Measurements from ENCODE around the gene ALX4. TPM values are rescaled to one million over a fixed set of nuclear protein-coding genes. Genes with fewer than 3 reads are reported as not detected.

Gene ALX4
- polyA plus RNA-seq, 6 donors from 2014 or later: not detected

DNA sequence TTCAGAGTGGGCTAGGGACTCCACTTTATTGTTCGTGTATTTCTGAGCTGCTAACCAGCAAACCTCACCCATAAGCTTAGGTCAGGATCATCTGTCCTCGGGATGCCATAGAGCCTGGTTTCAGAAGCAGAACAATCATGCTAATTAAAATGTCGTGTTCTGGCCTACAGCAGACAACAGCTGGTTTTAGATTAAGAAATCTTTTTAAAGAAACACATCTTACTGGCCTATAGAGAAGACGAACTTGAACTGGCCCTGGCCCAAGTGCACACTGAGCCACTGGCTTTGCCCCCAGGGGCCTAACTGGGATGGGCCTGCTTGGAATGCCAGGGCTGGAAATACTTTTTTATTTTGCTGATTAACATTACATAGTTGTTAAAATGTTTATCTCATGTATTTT is 63.2 kb downstream of the ALX4 start:
- peaks cover 23 to 40% of the 10 kb centered on the region in 2 donors for H3K36me3 Mint-ChIP-seq
- no peak overlapping the region for H3K4me3 Mint-ChIP-seq
- no peaks in the 10 kb centered on the region for H3K4me1 Mint-ChIP-seq
- ATAC-seq (ENCODE audit: low read depth in 2 of 2) (no peak), DNase-seq (no peak)
- H3K9me3 Mint-ChIP-seq: peaks cover 1 to 9% (median 2%) of the 10 kb centered on the region in 7 donors
- peak overlapping the region in 1 of 6 donors; percentile 47 for H3K27ac Mint-ChIP-seq
- no peaks in the 10 kb centered on the region for H3K27me3 Mint-ChIP-seq

DNA sequence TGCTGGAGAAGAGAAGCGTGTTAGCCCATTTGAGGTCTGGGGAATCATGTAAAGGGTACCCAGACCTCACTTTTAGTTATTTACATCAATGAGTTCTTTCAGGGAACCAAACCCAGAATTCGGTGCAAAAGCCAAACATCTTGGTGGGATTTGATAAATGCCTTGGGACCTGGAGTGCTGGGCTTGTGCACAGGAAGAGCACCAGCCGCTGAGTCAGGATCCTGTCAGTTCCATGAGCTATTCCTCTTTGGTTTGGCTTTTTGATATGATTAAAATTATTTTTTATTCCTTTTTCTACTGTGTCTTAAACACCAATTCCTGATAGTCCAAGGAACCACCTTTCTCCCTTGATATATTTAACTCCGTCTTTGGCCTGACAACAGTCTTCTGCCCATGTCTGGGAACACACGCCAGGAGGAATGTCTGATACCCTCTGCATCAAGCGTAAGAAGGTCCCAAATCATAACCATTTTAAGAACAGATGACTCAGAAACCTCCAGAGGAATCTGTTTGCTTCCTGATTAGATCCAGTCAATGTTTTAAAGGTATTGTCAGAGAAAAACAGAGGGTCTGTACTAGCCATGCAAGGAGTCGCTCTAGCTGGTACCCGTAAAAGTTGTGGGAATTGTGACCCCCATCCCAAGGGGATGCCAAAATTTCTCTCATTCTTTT is 65.2 kb downstream of the ALX4 start:
- no peaks in the 10 kb centered on the region for H3K4me1 Mint-ChIP-seq
- H3K36me3 Mint-ChIP-seq: peaks cover 19 to 31% of the 10 kb centered on the region in 2 donors
- no peaks in the 10 kb centered on the region for H3K27me3 Mint-ChIP-seq
- no peak overlapping the region for H3K4me3 Mint-ChIP-seq
- H3K27ac Mint-ChIP-seq: no peak overlapping the region
- ATAC-seq (ENCODE audit: low read depth in 2 of 2) (no peak), DNase-seq (no peak)
- no peaks in the 10 kb centered on the region for H3K9me3 Mint-ChIP-seq

DNA sequence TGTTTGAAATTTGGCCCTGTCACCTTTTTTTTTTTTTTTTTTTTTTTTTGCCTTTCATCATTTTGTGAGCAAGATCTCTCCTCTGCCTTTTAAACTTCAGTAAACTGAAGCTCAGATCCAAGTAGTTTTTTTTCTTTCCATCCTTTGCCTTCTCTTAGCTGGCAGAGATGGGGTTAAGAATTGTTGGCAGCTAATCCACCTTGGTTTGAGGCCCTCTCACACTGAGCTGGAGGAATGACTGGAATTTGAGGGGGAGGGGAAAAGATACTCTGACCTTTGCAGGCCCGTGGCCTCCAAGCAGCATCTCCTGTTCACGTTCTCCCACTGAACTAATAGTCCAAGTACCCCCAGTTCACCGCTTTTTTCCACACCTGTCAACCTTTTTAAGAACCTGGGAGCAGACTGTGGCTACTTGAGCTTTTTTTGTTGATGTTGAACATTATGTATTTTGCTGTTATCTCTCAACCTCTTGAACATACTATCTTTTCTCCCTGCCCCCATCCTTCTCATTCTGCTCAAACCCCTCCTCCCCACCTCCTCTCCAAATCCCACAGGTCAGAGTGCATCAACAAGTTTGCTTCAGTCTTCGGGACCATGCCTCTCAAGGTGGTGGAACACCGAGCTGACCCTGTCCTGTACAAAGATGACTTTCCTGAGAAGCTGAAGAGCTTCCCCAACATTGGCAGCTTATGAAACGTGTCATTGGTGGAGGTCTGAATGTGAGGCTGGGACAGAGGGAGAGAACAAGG is 66.2 kb downstream of the ALX4 start:
- H3K36me3 Mint-ChIP-seq: peaks cover 26 to 27% of the 10 kb centered on the region in 2 donors
- no peaks in the 10 kb centered on the region for H3K27me3 Mint-ChIP-seq
- H3K4me3 Mint-ChIP-seq: no peak overlapping the region
- H3K9me3 Mint-ChIP-seq: no peaks in the 10 kb centered on the region
- H3K4me1 Mint-ChIP-seq: no peaks in the 10 kb centered on the region
- no peak overlapping the region for H3K27ac Mint-ChIP-seq
- no peak for DNase-seq
- ATAC-seq (ENCODE audit: low read depth in 2 of 2): no peak

DNA sequence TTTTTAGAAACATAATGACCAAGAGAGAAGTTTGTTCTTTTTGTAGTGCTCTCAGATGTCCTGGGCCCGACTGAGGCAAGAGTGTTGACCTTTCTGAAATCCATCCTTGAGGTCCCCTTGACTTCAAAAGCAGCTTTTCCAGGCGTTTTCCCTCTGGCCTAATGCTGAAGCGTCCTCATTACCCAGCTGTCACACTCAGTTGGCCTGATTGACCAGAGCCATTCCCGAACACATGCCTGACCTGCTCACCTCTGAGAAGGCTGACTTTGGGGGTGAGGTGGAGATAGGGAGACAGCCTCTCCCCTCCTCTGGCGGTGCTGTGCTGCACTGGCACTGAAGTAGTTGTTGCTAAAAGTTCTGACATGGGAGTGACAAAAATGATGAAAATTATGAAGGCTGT is 66.9 kb downstream of the ALX4 start:
- Mint-ChIP-seq H3K9me3 (no peaks in the 10 kb centered on the region), H3K36me3 (peaks cover 30% of the 10 kb centered on the region in 2 donors), H3K4me1 (no peaks in the 10 kb centered on the region), H3K27ac (no peak overlapping the region), H3K4me3 (no peak overlapping the region), H3K27me3 (no peaks in the 10 kb centered on the region)
- ATAC-seq (ENCODE audit: low read depth in 2 of 2) (no peak), DNase-seq (no peak)

DNA sequence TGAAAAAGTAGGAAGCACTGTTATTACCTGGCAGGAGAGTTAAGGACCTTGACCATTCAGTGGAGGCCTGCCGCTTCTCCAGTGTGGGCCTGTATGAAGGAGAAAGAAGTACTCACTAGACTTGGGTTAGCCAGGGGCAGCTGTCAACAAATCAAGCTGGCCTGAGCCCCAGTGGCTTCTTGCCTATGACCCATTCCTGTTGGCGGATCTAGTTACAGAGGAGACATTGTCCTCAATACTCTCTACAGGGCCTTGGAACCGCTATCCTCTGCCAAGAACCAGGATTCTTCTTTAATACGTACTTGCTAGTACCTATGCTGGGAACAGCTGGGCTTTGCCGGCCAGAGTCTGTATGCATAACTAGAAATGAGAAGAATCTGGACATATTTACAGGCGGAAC is 68.1 kb downstream of the ALX4 start:
- Mint-ChIP-seq H3K4me3 (no peak overlapping the region), H3K27ac (no peak overlapping the region), H3K36me3 (peaks cover 35 to 38% of the 10 kb centered on the region in 2 donors), H3K9me3 (no peaks in the 10 kb centered on the region), H3K27me3 (no peaks in the 10 kb centered on the region), H3K4me1 (no peaks in the 10 kb centered on the region)
- DNase-seq: no peak
- no peak for ATAC-seq (ENCODE audit: low read depth in 2 of 2)

DNA sequence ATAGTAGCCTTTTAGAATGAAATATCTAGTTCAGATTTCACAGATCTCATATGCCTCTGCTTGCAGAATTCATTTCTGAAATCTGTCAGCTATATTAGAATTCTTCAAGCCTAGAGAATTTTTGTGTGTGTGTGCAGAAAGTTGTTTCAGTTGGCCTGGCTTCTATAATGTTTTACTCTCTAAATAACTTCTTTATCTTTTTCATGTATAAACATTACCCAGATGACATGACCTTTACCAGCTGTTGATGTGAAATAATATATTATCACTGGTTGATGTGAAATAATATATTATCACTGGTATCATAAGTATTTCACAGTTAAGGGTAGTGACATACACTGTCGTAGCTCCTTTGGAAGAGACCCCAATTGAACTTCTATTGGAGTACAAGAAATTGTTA is 72.8 kb downstream of the ALX4 start:
- Mint-ChIP-seq H3K36me3 (peaks cover 27 to 39% of the 10 kb centered on the region in 2 donors), H3K27ac (no peak overlapping the region), H3K4me1 (no peaks in the 10 kb centered on the region), H3K27me3 (no peaks in the 10 kb centered on the region), H3K4me3 (no peak overlapping the region), H3K9me3 (no peaks in the 10 kb centered on the region)
- ATAC-seq (ENCODE audit: low read depth in 2 of 2) (no peak), DNase-seq (no peak)

DNA sequence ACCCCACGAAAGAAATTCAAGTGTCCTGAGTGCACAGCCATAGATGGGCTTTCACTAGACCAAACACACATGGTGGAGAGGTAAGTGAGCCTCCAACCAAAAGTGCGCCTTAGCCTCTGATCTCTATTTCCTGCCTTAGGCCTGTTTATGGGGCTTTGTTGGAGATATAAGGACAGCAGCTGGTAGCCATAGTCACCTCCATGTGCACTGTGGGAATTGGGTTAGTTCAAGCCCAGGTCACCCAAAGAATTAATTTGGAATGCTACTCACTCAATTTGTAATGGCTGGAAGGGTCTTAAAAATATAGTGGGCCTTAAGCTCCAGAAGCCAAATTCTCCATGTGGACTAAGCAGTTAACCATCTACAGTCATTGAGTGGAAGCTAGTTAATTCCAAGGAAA is 73.6 kb downstream of the ALX4 start:
- no peaks in the 10 kb centered on the region for H3K9me3 Mint-ChIP-seq
- no peak overlapping the region for H3K4me3 Mint-ChIP-seq
- H3K27me3 Mint-ChIP-seq: no peaks in the 10 kb centered on the region
- no peak for ATAC-seq (ENCODE audit: low read depth in 2 of 2)
- no peaks in the 10 kb centered on the region for H3K4me1 Mint-ChIP-seq
- peaks cover 27 to 42% of the 10 kb centered on the region in 2 donors for H3K36me3 Mint-ChIP-seq
- H3K27ac Mint-ChIP-seq: no peak overlapping the region
- no peak for DNase-seq

DNA sequence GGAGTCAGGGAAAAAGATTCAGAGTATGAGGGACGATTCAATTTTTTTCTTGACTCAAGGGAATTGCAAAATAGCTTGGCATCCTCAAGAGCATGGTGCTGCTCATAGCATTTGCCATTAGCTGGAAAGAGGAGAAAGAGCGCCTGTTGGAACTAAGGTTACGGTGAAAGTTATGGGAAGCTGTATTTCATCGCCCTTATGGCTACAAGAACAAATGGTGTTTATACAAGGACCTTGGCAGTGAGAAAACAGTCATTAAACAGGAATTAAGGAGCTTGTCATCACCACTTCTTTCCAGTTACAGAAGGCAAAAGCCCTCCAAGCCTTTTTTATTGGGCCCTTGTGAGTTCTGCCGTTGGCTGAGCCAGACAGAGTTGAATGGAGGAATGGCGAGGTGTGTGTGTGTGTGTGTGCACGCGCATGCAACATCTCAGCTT is 74.2 kb downstream of the ALX4 start:
- ATAC-seq (ENCODE audit: low read depth in 2 of 2): no peak
- Mint-ChIP-seq H3K9me3 (no peaks in the 10 kb centered on the region), H3K27me3 (no peaks in the 10 kb centered on the region), H3K4me3 (no peak overlapping the region), H3K27ac (no peak overlapping the region), H3K4me1 (no peaks in the 10 kb centered on the region), H3K36me3 (peaks cover 27 to 46% of the 10 kb centered on the region in 2 donors)
- DNase-seq: no peak

DNA sequence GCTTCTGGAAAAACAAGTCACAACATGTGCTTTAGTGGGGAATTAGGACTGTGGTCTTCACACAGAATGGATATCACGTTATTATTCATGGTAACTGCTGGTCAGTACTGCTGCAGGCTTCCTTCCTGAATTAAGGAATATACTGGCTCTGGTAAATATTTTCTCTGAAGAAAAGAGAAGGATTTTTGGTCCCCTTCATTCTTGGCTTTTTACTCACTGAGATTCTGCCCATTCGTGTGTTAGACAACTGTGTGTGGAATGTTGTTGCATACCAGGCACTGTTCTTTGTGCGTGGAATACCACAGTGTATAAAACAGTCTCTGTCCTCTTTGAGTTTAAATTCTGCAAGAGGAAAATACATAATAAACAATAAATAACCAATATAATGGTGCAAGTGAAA is 80.3 kb downstream of the ALX4 start:
- Mint-ChIP-seq H3K27ac (no peak overlapping the region), H3K9me3 (no peaks in the 10 kb centered on the region), H3K4me3 (no peak overlapping the region), H3K4me1 (peaks cover 0 to 4% (median 0%) of the 10 kb centered on the region in 3 donors), H3K36me3 (peaks cover 0 to 24% of the 10 kb centered on the region in 2 donors), H3K27me3 (no peaks in the 10 kb centered on the region)
- no peak for ATAC-seq (ENCODE audit: low read depth in 2 of 2)
- DNase-seq: no peak

DNA sequence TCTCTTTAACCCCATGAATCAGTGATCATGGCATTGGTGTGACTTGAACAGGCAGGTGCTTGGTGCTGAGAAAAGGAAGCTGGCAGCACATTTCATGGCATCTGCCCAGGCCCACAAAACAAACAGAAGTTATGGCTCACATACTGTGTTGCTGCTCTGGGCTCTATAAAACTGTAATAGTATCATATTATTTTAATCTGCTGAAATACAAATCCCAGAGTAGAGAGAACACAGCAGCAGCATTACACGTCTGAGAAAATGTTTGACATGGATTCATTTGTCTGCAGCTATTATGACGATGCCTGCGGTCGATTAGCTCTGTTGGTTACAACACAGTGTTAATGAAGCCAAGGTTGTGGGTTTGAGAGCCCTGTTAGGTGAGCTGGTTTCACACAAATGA is 80.8 kb downstream of the ALX4 start:
- ATAC-seq (ENCODE audit: low read depth in 2 of 2): no peak
- Mint-ChIP-seq H3K4me3 (no peak overlapping the region), H3K27ac (peak overlapping the region in 1 of 6 donors; percentile 16), H3K9me3 (no peaks in the 10 kb centered on the region), H3K27me3 (no peaks in the 10 kb centered on the region), H3K36me3 (peaks cover 0 to 23% of the 10 kb centered on the region in 2 donors), H3K4me1 (peaks cover 0 to 4% (median 0%) of the 10 kb centered on the region in 3 donors)
- no peak for DNase-seq

DNA sequence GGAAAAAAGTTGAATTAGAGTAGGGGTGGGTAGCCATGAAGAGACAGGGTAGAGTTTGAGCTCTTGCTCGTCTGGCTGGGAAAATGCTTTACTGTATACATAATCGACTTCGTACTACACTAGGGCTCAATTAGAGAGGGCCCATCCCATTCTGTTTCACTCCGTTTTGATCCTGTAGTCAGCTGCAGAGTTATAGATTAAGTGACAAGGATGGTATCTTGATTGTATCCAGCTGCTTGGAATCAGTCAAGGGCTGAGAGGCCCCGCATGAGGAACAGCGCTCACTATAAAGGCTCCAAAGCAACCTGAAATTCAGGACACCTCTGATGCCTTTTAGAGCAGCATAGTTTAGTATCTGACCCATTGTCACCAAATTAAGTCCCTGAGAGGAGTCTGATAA is 81.6 kb downstream of the ALX4 start:
- DNase-seq (no peak), ATAC-seq (ENCODE audit: low read depth in 2 of 2) (no peak)
- Mint-ChIP-seq H3K4me3 (no peak overlapping the region), H3K27ac (no peak overlapping the region), H3K27me3 (no peaks in the 10 kb centered on the region), H3K36me3 (peaks cover 0 to 19% of the 10 kb centered on the region in 2 donors), H3K4me1 (peaks cover 0 to 4% (median 0%) of the 10 kb centered on the region in 3 donors), H3K9me3 (no peaks in the 10 kb centered on the region)

DNA sequence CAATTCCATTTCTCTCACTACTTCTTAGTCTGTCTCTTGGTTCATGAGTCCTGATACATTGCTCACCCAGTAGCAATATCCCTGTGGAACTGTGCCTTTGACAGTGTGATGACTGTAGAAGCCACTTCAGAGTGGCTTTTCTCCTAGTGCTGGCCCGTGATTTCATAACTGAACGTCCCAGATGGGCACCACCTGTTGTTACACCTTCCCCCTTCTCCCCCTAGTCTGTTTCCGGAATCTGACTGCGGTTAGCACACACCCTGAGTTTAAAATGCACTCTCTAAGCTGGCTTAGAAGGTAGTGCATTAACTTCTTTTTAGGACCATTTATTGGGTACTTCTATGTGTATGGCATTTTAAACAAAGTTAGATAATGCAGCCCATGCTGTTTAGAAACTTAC is 83.0 kb downstream of the ALX4 start:
- H3K9me3 Mint-ChIP-seq: no peaks in the 10 kb centered on the region
- H3K4me3 Mint-ChIP-seq: no peak overlapping the region
- no peaks in the 10 kb centered on the region for H3K27me3 Mint-ChIP-seq
- H3K27ac Mint-ChIP-seq: no peak overlapping the region
- peaks cover 0 to 14% of the 10 kb centered on the region in 2 donors for H3K36me3 Mint-ChIP-seq
- peaks cover 0 to 4% (median 0%) of the 10 kb centered on the region in 3 donors for H3K4me1 Mint-ChIP-seq
- ATAC-seq (ENCODE audit: low read depth in 2 of 2): no peak
- DNase-seq: no peak

DNA sequence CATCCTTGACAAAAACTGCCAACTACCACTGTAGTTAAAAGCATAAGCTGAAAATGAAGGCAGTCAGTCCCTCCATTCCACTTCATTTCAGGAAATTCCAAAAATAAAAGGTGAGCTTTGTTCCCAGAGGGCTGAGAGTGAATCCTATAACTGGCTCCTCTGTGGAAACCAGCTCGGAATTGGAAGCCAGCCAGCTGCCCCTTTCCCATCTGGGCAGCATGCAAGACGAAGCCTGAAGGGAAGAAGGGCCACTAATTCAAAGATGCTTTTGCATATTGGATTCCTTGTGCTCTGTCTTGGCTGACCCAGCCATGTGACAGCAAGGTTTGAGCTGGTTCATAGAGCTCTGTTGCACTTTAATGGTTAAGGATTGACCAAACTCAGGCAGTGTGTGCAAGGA is 83.4 kb downstream of the ALX4 start:
- H3K4me1 Mint-ChIP-seq: peaks cover 0 to 4% (median 0%) of the 10 kb centered on the region in 3 donors
- H3K4me3 Mint-ChIP-seq: peak overlapping the region in 1 of 8 donors; percentile 21
- no peak overlapping the region for H3K27ac Mint-ChIP-seq
- no peaks in the 10 kb centered on the region for H3K27me3 Mint-ChIP-seq
- ATAC-seq (ENCODE audit: low read depth in 2 of 2) (no peak), DNase-seq (no peak)
- no peaks in the 10 kb centered on the region for H3K9me3 Mint-ChIP-seq
- peaks cover 4 to 16% of the 10 kb centered on the region in 2 donors for H3K36me3 Mint-ChIP-seq

DNA sequence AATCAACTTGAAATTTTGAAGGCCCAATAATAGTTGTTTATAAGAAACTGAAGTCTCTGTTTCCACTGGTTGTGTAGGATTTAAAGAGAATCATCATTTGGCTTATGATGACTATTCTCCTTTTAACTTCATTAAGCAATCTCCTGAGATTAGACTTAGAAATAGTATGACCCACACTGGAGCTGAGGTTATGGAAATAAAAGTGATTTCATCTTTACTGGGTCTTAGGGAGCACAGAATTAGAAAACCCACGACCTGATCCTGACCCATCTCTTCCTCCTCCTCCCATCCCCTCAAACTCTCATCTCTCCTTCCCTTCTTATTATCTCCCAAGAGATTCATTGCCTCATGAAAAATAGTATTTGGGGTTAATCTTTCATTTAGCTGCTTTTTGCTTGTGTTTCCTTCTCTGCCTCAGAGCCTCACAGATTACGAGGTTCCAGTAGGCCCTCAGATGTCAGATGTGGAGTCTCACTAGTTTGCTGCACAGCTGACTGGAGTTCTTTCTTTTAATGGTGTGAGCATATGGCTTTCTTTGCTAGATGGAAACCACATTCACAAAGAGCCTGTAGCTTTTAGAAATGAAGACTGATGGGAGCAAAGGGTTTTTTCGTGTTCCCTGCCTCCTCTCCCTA is 85.0 kb downstream of the ALX4 start:
- Mint-ChIP-seq H3K4me1 (peaks cover 0 to 4% (median 0%) of the 10 kb centered on the region in 3 donors), H3K27ac (peak overlapping the region in 1 of 6 donors; percentile 24), H3K36me3 (peaks cover 16 to 18% of the 10 kb centered on the region in 2 donors), H3K4me3 (no peak overlapping the region), H3K9me3 (no peaks in the 10 kb centered on the region), H3K27me3 (no peaks in the 10 kb centered on the region)
- no peak for ATAC-seq (ENCODE audit: low read depth in 2 of 2)
- DNase-seq: no peak
